ENCODE measurements around the gene ADD3.

Gene ADD3

GRCh38 chr10:110163192-110163773 lies 155.5 kb downstream of the ADD3 start:
- Histone ChIP-seq H4K91ac (ENCODE audit: low read depth, low read length) (no peak overlapping the region), H2AFZ (ENCODE audit: insufficient read depth, low read length, poor library complexity) (no peak overlapping the region), H3K18ac (ENCODE audit: low read length) (no peak overlapping the region), H2BK120ac (ENCODE audit: insufficient read depth, low read length, poor library complexity) (no peak overlapping the region), H3K14ac (ENCODE audit: low read length) (no peak overlapping the region), H3K23ac (ENCODE audit: low read length) (peak overlapping the region; percentile 18), H2BK12ac (ENCODE audit: low read length) (no peak overlapping the region), H3K9me3 (ENCODE audit: insufficient read depth, low read depth, low read length) (no peaks in the 10 kb centered on the region), H3K27me3 (ENCODE audit: insufficient read depth, low read length) (no peaks in the 10 kb centered on the region), H3K79me2 (ENCODE audit: control insufficient read depth, insufficient read depth, low read length, poor library complexity) (no peaks in the 10 kb centered on the region), H3K4me2 (ENCODE audit: low read length) (no peak overlapping the region), H3K4ac (ENCODE audit: low read depth, low read length) (no peak overlapping the region), H3K4me1 (ENCODE audit: control insufficient read depth in 1 of 2, insufficient read depth in 2 of 2, low read length in 2 of 2) (peaks cover 6 to 10% of the 10 kb centered on the region in 2 experiments), H3K79me1 (ENCODE audit: low read length) (no peaks in the 10 kb centered on the region), H3K9ac (ENCODE audit: low read length) (no peak overlapping the region), H3K4me3 (ENCODE audit: low read depth, low read length) (no peak overlapping the region), H2BK5ac (ENCODE audit: low read depth, low read length, poor library complexity) (no peak overlapping the region), H4K12ac (ENCODE audit: low read depth, low read length) (no peak overlapping the region), H4K8ac (ENCODE audit: low read depth, low read length) (no peak overlapping the region), H2AK5ac (ENCODE audit: low read length) (no peak overlapping the region), H3K36me3 (ENCODE audit: control insufficient read depth in 1 of 2, insufficient read depth in 2 of 2, low read length in 2 of 2) (no peaks in the 10 kb centered on the region), H3K27ac (ENCODE audit: low read depth, low read length) (peak overlapping the region; percentile 7)
- DNase-seq = no peak
- no CpG with 5 or more reads among the region's 5 CpGs for WGBS (ENCODE audit: extremely low coverage, insufficient coverage, insufficient read length)

- Histone ChIP-seq H3K4ac (ENCODE audit: low read depth, low read length) (no peak overlapping the region), H4K91ac (ENCODE audit: low read depth, low read length) (no peak overlapping the region), H3K4me3 (ENCODE audit: low read depth, low read length) (no peak overlapping the region), H3K36me3 (ENCODE audit: control insufficient read depth in 1 of 2, insufficient read depth in 2 of 2, low read length in 2 of 2) (no peaks in the 10 kb centered on the region), H3K27me3 (ENCODE audit: insufficient read depth, low read length) (no peaks in the 10 kb centered on the region), H3K9me3 (ENCODE audit: insufficient read depth, low read depth, low read length) (no peaks in the 10 kb centered on the region), H4K12ac (ENCODE audit: low read depth, low read length) (no peak overlapping the region), H3K79me2 (ENCODE audit: control insufficient read depth, insufficient read depth, low read length, poor library complexity) (no peaks in the 10 kb centered on the region), H3K9ac (ENCODE audit: low read length) (no peak overlapping the region), H4K8ac (ENCODE audit: low read depth, low read length) (no peak overlapping the region), H2AFZ (ENCODE audit: insufficient read depth, low read length, poor library complexity) (no peak overlapping the region), H2BK5ac (ENCODE audit: low read depth, low read length, poor library complexity) (no peak overlapping the region), H2BK12ac (ENCODE audit: low read length) (no peak overlapping the region), H3K4me1 (ENCODE audit: control insufficient read depth in 1 of 2, insufficient read depth in 2 of 2, low read length in 2 of 2) (peaks cover 4 to 12% of the 10 kb centered on the region in 2 experiments), H3K18ac (ENCODE audit: low read length) (no peak overlapping the region), H3K14ac (ENCODE audit: low read length) (no peak overlapping the region), H2AK5ac (ENCODE audit: low read length) (no peak overlapping the region), H3K27ac (ENCODE audit: low read depth, low read length) (no peak overlapping the region), H2BK120ac (ENCODE audit: insufficient read depth, low read length, poor library complexity) (no peak overlapping the region), H3K23ac (ENCODE audit: low read length) (no peak overlapping the region), H3K79me1 (ENCODE audit: low read length) (no peaks in the 10 kb centered on the region), H3K4me2 (ENCODE audit: low read length) (no peak overlapping the region)
- WGBS (ENCODE audit: extremely low coverage, insufficient coverage, insufficient read length) = no CpG with 5 or more reads among the region's 4 CpGs
- DNase-seq = no peak
These were observed 156.1 kb downstream of the ADD3 start for GRCh38 chr10:110163841-110164240.

GRCh38 chr10:110165239-110165638 lies 157.5 kb downstream of the ADD3 start:
- no CpG with 5 or more reads among the region's 6 CpGs for WGBS (ENCODE audit: extremely low coverage, insufficient coverage, insufficient read length)
- Histone ChIP-seq H3K9ac (ENCODE audit: low read length) (no peak overlapping the region), H3K4me1 (ENCODE audit: control insufficient read depth in 1 of 2, insufficient read depth in 2 of 2, low read length in 2 of 2) (peaks cover 4 to 12% of the 10 kb centered on the region in 2 experiments)

DNA sequence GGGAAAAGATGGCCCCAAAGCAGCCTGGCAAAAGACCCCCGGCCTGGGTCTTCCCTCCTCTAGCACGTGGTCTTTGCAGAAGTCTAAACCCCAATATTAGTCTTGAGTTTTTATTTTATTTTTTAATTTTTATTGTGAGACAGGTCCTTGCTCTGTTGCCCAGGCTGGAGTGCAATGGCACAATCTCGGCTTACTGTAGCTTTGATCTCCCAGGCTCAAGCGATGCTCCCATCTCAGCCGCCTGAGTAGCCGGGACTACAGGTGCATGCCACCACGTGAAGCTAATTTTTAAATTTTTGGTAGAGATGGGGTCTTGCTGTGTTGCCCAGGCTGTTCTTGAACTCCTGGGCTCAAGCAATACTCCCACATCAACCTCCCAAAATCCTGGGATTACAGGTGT lies 159.4 kb downstream of the ADD3 start:
- DNase-seq = no peak
- no peak overlapping the region for H2BK12ac ChIP-seq (ENCODE audit: low read length)
- no peaks in the 10 kb centered on the region for H3K9me3 ChIP-seq (ENCODE audit: insufficient read depth, low read depth, low read length)
- no peak overlapping the region for H2BK5ac ChIP-seq (ENCODE audit: low read depth, low read length, poor library complexity)
- H3K4me1 ChIP-seq (ENCODE audit: control insufficient read depth in 1 of 2, insufficient read depth in 2 of 2, low read length in 2 of 2) = peaks cover 4 to 12% of the 10 kb centered on the region in 2 experiments
- no peak overlapping the region for H2AK5ac ChIP-seq (ENCODE audit: low read length)
- H4K91ac ChIP-seq (ENCODE audit: low read depth, low read length) = no peak overlapping the region
- H3K18ac ChIP-seq (ENCODE audit: low read length) = no peak overlapping the region
- H2AFZ ChIP-seq (ENCODE audit: insufficient read depth, low read length, poor library complexity) = no peak overlapping the region
- WGBS (ENCODE audit: extremely low coverage, insufficient coverage, insufficient read length) = no CpG with 5 or more reads among the region's 7 CpGs
- H3K27me3 ChIP-seq (ENCODE audit: insufficient read depth, low read length) = no peaks in the 10 kb centered on the region
- H3K14ac ChIP-seq (ENCODE audit: low read length) = no peak overlapping the region
- no peak overlapping the region for H3K23ac ChIP-seq (ENCODE audit: low read length)
- no peak overlapping the region for H3K9ac ChIP-seq (ENCODE audit: low read length)
- H4K8ac ChIP-seq (ENCODE audit: low read depth, low read length) = no peak overlapping the region
- H3K36me3 ChIP-seq (ENCODE audit: control insufficient read depth in 1 of 2, insufficient read depth in 2 of 2, low read length in 2 of 2) = no peaks in the 10 kb centered on the region
- H3K4ac ChIP-seq (ENCODE audit: low read depth, low read length) = no peak overlapping the region
- no peak overlapping the region for H4K12ac ChIP-seq (ENCODE audit: low read depth, low read length)
- H3K4me3 ChIP-seq (ENCODE audit: low read depth, low read length) = no peak overlapping the region
- no peaks in the 10 kb centered on the region for H3K79me2 ChIP-seq (ENCODE audit: control insufficient read depth, insufficient read depth, low read length, poor library complexity)
- no peak overlapping the region for H3K4me2 ChIP-seq (ENCODE audit: low read length)
- no peak overlapping the region for H3K27ac ChIP-seq (ENCODE audit: low read depth, low read length)
- H2BK120ac ChIP-seq (ENCODE audit: insufficient read depth, low read length, poor library complexity) = no peak overlapping the region
- H3K79me1 ChIP-seq (ENCODE audit: low read length) = no peaks in the 10 kb centered on the region

More at GRCh38 chr10:110165239-110165638, 157.5 kb downstream of the ADD3 start:
- no peak overlapping the region for H4K8ac ChIP-seq (ENCODE audit: low read depth, low read length)
- H3K79me2 ChIP-seq (ENCODE audit: control insufficient read depth, insufficient read depth, low read length, poor library complexity) = no peaks in the 10 kb centered on the region
- H2AFZ ChIP-seq (ENCODE audit: insufficient read depth, low read length, poor library complexity) = no peak overlapping the region
- H3K9me3 ChIP-seq (ENCODE audit: insufficient read depth, low read depth, low read length) = no peaks in the 10 kb centered on the region
- no peak overlapping the region for H2BK120ac ChIP-seq (ENCODE audit: insufficient read depth, low read length, poor library complexity)
- no peak overlapping the region for H3K4me2 ChIP-seq (ENCODE audit: low read length)
- no peak overlapping the region for H2AK5ac ChIP-seq (ENCODE audit: low read length)
- H3K36me3 ChIP-seq (ENCODE audit: control insufficient read depth in 1 of 2, insufficient read depth in 2 of 2, low read length in 2 of 2) = no peaks in the 10 kb centered on the region
- no peak overlapping the region for H3K14ac ChIP-seq (ENCODE audit: low read length)
- H3K23ac ChIP-seq (ENCODE audit: low read length) = no peak overlapping the region
- no peak for DNase-seq
- no peak overlapping the region for H3K4me3 ChIP-seq (ENCODE audit: low read depth, low read length)
- H3K79me1 ChIP-seq (ENCODE audit: low read length) = no peaks in the 10 kb centered on the region
- H3K27me3 ChIP-seq (ENCODE audit: insufficient read depth, low read length) = no peaks in the 10 kb centered on the region
- no peak overlapping the region for H4K12ac ChIP-seq (ENCODE audit: low read depth, low read length)
- no peak overlapping the region for H3K4ac ChIP-seq (ENCODE audit: low read depth, low read length)
- H4K91ac ChIP-seq (ENCODE audit: low read depth, low read length) = no peak overlapping the region
- no peak overlapping the region for H2BK12ac ChIP-seq (ENCODE audit: low read length)
- H2BK5ac ChIP-seq (ENCODE audit: low read depth, low read length, poor library complexity) = no peak overlapping the region
- no peak overlapping the region for H3K18ac ChIP-seq (ENCODE audit: low read length)
- no peak overlapping the region for H3K27ac ChIP-seq (ENCODE audit: low read depth, low read length)

Data from trophoblast cell (in vitro differentiated cells and primary cell).